SK-N-SH (cell line): ENCODE measurements around the gene WASF2. TPM values are rescaled to one million over a fixed set of nuclear protein-coding genes. Genes with fewer than 3 reads are reported as not detected.

Experiments used
- CTCF ChIA-PET: fragments of 300-600, 350-600 bp; formaldehyde crosslinking; extraction: SDS; loops from one replicate; lab custom pipeline; 2021; lab: Yijun Ruan, JAX
- POLR2A ChIA-PET: fragments of 350-600 bp; sonication (Branson Sonifier 250); formaldehyde crosslinking; extraction: SDS; loops from one replicate; lab custom pipeline; 2020; ENCODE audit warnings: antibody characterized with exemption, inconsistent platforms; lab: Yijun Ruan, JAX
- DNase-seq: peaks from one replicate; pipeline ENCODE4 v3.0.0; 2012
- H2AFZ ChIP-seq: fragments of 200-600 bp; sonication (generic); 2 replicates; pipeline ENCODE4 v1.8.1; 2016; ENCODE audit warnings: antibody characterized with exemption, mild to moderate bottlenecking, low read depth
- H3F3A ChIP-seq: fragments of 200-600 bp; sonication (generic); replicated peaks from 2 replicates; pipeline ENCODE3; 2016; ENCODE audit warnings: antibody characterized with exemption, mild to moderate bottlenecking; ENCODE audit not compliant: insufficient read depth
- H3K27ac ChIP-seq, 2 experiments: fragments of 200-500 bp in 1 of 2; fragments of 200-600 bp in 1 of 2; sonication (Bioruptor generic) in 1 of 2; sonication (generic), shearing (Covaris generic) in 1 of 2; 2 replicates each; pipeline versions ENCODE4 v1.5.1 to v1.6.1; 2014 to 2016; ENCODE audit warnings: low read depth in 2 of 2, inconsistent platforms in 1 of 2, low read length in 1 of 2, mild to moderate bottlenecking in 1 of 2, mixed read lengths in 1 of 2
- H3K27me3 ChIP-seq: fragments of 200-600 bp; sonication (generic), shearing (Covaris generic); 2 replicates; pipeline ENCODE4 v1.6.1; 2016; ENCODE audit warnings: mixed run types; ENCODE audit not compliant: insufficient read depth
- H3K36me3 ChIP-seq, 2 experiments: fragments of 200-500 bp in 1 of 2; fragments of 200-600 bp in 1 of 2; sonication (Bioruptor generic) in 1 of 2; sonication (generic) in 1 of 2; replicated peaks in 1 of 2; 2 replicates each; pipeline versions ENCODE3 to v1.5.1; 2014 to 2016; ENCODE audit warnings: low read length in 1 of 2, mild to moderate bottlenecking in 1 of 2; ENCODE audit not compliant: insufficient read depth in 2 of 2, control insufficient read depth in 1 of 2
- H3K4me1 ChIP-seq, 2 experiments: fragments of 200-500 bp in 1 of 2; fragments of 200-600 bp in 1 of 2; sonication (Bioruptor generic) in 1 of 2; sonication (generic), shearing (Covaris generic) in 1 of 2; 2 replicates each; pipeline versions ENCODE4 v1.5.1 to v1.6.1; 2014 to 2016; ENCODE audit warnings: low read depth in 1 of 2, low read length in 1 of 2, mixed run types in 1 of 2; ENCODE audit not compliant: insufficient read depth in 2 of 2, control insufficient read depth in 1 of 2
- H3K4me2 ChIP-seq: fragments of 200-600 bp; sonication (generic), shearing (Covaris generic); 2 replicates; pipeline ENCODE4 v1.6.1; 2017; ENCODE audit warnings: mixed run types
- H3K4me3 ChIP-seq, 2 experiments: fragments of 200-500 bp in 1 of 2; fragments of 200-600 bp in 1 of 2; sonication (Bioruptor generic) in 1 of 2; sonication (generic), shearing (Covaris generic) in 1 of 2; 2 replicates each; pipeline versions ENCODE4 v1.5.1 to v1.8.1; 2014 to 2016; ENCODE audit warnings: low read depth in 2 of 2, inconsistent platforms in 1 of 2, low read length in 1 of 2, mild to moderate bottlenecking in 1 of 2, mixed read lengths in 1 of 2, moderate library complexity in 1 of 2
- H3K79me2 ChIP-seq: fragments of 200-600 bp; sonication (generic); 2 replicates; pipeline ENCODE4 v1.8.1; 2017; ENCODE audit warnings: mild to moderate bottlenecking; ENCODE audit not compliant: insufficient read depth
- H3K9ac ChIP-seq: fragments of 200-600 bp; sonication (generic); 2 replicates; pipeline ENCODE4 v1.6.1; 2017; ENCODE audit warnings: mixed run types
- H3K9me2 ChIP-seq: fragments of 200-600 bp; sonication (generic); 2 replicates; pipeline ENCODE4 v1.6.1; 2017; ENCODE audit warnings: mixed run types
- H3K9me3 ChIP-seq: fragments of 200-600 bp; sonication (generic); 2 replicates; pipeline ENCODE4 v1.6.1; 2017; ENCODE audit warnings: mixed run types, mild to moderate bottlenecking, moderate library complexity
- H4K20me1 ChIP-seq: fragments of 200-600 bp; sonication (generic); 2 replicates; pipeline ENCODE4 v1.6.1; 2017; ENCODE audit warnings: mild to moderate bottlenecking, mixed run types; ENCODE audit not compliant: insufficient read depth
- EP300 ChIP-seq, 2 experiments: IDR thresholded peaks; 2 replicates each; pipeline versions ENCODE4 v1.4.0 to v1.6.1; 2012; ENCODE audit warnings: borderline replicate concordance in 1 of 2, low read depth in 1 of 2, low read length in 1 of 2
- EZH2phosphoT487 ChIP-seq: fragments of 200-600 bp; sonication (generic); IDR thresholded peaks from 2 replicates; pipeline ENCODE4 v1.6.1; 2017; ENCODE audit warnings: low read depth, mixed run types, mild to moderate bottlenecking, antibody characterized with exemption, moderate library complexity, borderline replicate concordance
- FOXM1 ChIP-seq: IDR thresholded peaks from 2 replicates; pipeline ENCODE4 v1.4.0; 2012; ENCODE audit warnings: low read depth, mild to moderate bottlenecking
- GABPA ChIP-seq: IDR thresholded peaks from 2 replicates; pipeline ENCODE4 v1.4.0; 2012; ENCODE audit warnings: low read depth, mild to moderate bottlenecking
- JUND ChIP-seq: IDR thresholded peaks from 2 replicates; pipeline ENCODE4 v1.4.0; 2012
- MXI1 ChIP-seq: IDR thresholded peaks from 2 replicates; pipeline ENCODE4 v1.6.1; 2012; ENCODE audit warnings: mild to moderate bottlenecking, low read depth, low read length, improper control_type of control experiment
- NRF1 ChIP-seq: IDR thresholded peaks from 2 replicates; pipeline ENCODE4 v1.6.1; 2012; ENCODE audit warnings: low read depth, mild to moderate bottlenecking, low read length
- RAD21 ChIP-seq: IDR thresholded peaks from 2 replicates; pipeline ENCODE4 v1.6.1; 2012; ENCODE audit warnings: mild to moderate bottlenecking, low read length
- RCOR1 ChIP-seq: fragments of 150-350 bp; IDR thresholded peaks from 2 replicates; pipeline ENCODE4 v1.6.1; 2017; ENCODE audit warnings: antibody characterized with exemption, low read length
- REST ChIP-seq: IDR thresholded peaks from 2 replicates; pipeline ENCODE4 v1.6.1; 2012; ENCODE audit warnings: mild to moderate bottlenecking, low read depth, low read length, moderate library complexity
- RFX5 ChIP-seq: IDR thresholded peaks from 2 replicates; pipeline ENCODE4 v1.6.1; 2012; ENCODE audit warnings: mild to moderate bottlenecking, improper control_type of control experiment, low read length
- RXRA ChIP-seq: IDR thresholded peaks from 2 replicates; pipeline ENCODE4 v1.4.0; 2012; ENCODE audit warnings: low read depth, mild to moderate bottlenecking, borderline replicate concordance
- SIN3A ChIP-seq: IDR thresholded peaks from 2 replicates; pipeline ENCODE4 v1.6.1; 2012; ENCODE audit warnings: low read depth, mild to moderate bottlenecking, low read length, moderate library complexity, borderline replicate concordance
- SMC3 ChIP-seq: IDR thresholded peaks from 2 replicates; pipeline ENCODE4 v1.6.1; 2012; ENCODE audit warnings: low read depth, low read length, improper control_type of control experiment
- TAF1 ChIP-seq: IDR thresholded peaks from 2 replicates; pipeline ENCODE4 v1.6.1; 2012; ENCODE audit warnings: low read depth, mild to moderate bottlenecking, low read length, moderate library complexity, borderline replicate concordance
- USF1 ChIP-seq: IDR thresholded peaks from 2 replicates; pipeline ENCODE4 v1.4.0; 2012; ENCODE audit warnings: low read depth, borderline replicate concordance
- WGBS: methylation state at CpG from one replicate; pipeline ENCODE4 v1.1.6; 2017; ENCODE audit warnings: low lambda C conversion rate; 5-methylcytosine and 5-hydroxymethylcytosine counted together
- polyA plus RNA-seq, 3 experiments: library from polyadenylated mRNA; depleted of rRNA; stranded (reverse); fragments of >200 nt; gene quantifications; 2 replicates each; pipeline ENCODE4 v1.2.3, GENCODE V29; 2012
- TF ChIP-seq, protein P1 (sequence below): fragments of 200-600 bp; sonication (generic); IDR thresholded peaks from 2 replicates; pipeline ENCODE4 v1.6.1; 2017; ENCODE audit warnings: antibody characterized with exemption, mild to moderate bottlenecking, moderate library complexity
- TF ChIP-seq, protein P2 (sequence below): IDR thresholded peaks from 2 replicates; pipeline ENCODE4 v1.4.0; 2012; ENCODE audit warnings: low read depth, borderline replicate concordance

The WASF2 gene
- polyA plus RNA-seq, 1 of the 3 experiments (the other 2 are of a cell fraction) = 27.1 TPM

- Histone ChIP-seq H3K4me2 (no peak overlapping the region), H3F3A (peaks cover 12% of the 10 kb centered on the region), H3K9ac (no peak overlapping the region), H3K4me1 (no peaks in the 10 kb centered on the region; a peak in 1 of 4 replicates), H3K27me3 (no peaks in the 10 kb centered on the region), H3K9me2 (no peaks in the 10 kb centered on the region), H3K4me3 (no peak overlapping the region), H3K9me3 (no peaks in the 10 kb centered on the region), H3K36me3 (peaks cover 0 to 17% of the 10 kb centered on the region in 2 experiments), H2AFZ (no peak overlapping the region), H3K27ac (no peak overlapping the region), H3K79me2 (peaks cover 96% of the 10 kb centered on the region), H4K20me1 (peaks cover 69% of the 10 kb centered on the region)
- TF ChIP-seq JUND (no peak), NRF1 (no peak), RFX5 (no peak), TAF1 (no peak), EP300 (IDR thresholded peaks at IDR 0.05; ENCODE audit: borderline replicate concordance in 1 of 2, low read depth in 1 of 2, low read length in 1 of 2) (no peak), RXRA (no peak), RCOR1 (no peak), FOXM1 (no peak), SIN3A (no peak), GABPA (no peak), REST (no peak), RAD21 (no peak), USF1 (no peak), SMC3 (no peak), EZH2phosphoT487 (no peak), MXI1 (no peak)
- TF ChIP-seq, protein P1, sequence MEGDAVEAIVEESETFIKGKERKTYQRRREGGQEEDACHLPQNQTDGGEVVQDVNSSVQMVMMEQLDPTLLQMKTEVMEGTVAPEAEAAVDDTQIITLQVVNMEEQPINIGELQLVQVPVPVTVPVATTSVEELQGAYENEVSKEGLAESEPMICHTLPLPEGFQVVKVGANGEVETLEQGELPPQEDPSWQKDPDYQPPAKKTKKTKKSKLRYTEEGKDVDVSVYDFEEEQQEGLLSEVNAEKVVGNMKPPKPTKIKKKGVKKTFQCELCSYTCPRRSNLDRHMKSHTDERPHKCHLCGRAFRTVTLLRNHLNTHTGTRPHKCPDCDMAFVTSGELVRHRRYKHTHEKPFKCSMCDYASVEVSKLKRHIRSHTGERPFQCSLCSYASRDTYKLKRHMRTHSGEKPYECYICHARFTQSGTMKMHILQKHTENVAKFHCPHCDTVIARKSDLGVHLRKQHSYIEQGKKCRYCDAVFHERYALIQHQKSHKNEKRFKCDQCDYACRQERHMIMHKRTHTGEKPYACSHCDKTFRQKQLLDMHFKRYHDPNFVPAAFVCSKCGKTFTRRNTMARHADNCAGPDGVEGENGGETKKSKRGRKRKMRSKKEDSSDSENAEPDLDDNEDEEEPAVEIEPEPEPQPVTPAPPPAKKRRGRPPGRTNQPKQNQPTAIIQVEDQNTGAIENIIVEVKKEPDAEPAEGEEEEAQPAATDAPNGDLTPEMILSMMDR = no peak
- TF ChIP-seq, protein P2, sequence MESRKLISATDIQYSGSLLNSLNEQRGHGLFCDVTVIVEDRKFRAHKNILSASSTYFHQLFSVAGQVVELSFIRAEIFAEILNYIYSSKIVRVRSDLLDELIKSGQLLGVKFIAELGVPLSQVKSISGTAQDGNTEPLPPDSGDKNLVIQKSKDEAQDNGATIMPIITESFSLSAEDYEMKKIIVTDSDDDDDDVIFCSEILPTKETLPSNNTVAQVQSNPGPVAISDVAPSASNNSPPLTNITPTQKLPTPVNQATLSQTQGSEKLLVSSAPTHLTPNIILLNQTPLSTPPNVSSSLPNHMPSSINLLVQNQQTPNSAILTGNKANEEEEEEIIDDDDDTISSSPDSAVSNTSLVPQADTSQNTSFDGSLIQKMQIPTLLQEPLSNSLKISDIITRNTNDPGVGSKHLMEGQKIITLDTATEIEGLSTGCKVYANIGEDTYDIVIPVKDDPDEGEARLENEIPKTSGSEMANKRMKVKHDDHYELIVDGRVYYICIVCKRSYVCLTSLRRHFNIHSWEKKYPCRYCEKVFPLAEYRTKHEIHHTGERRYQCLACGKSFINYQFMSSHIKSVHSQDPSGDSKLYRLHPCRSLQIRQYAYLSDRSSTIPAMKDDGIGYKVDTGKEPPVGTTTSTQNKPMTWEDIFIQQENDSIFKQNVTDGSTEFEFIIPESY = no peak
- POLR2A ChIA-PET = no interaction called here
- CTCF ChIA-PET = interaction anchor here (0.6 to 2.4 kb wide), 4 partner anchors 9 to 111 kb away, joined by 3 to 7 read pairs (median 3); no protein-coding TSS in a partner anchor
- WGBS = 91% methylated on average over 4 of the region's 4 CpGs
- no peak for DNase-seq
These were observed 44.6 kb downstream of the WASF2 start for GRCh38 chr1:27445177-27445936.
